HG03460 (cell line): ENCODE results near the gene FSTL4.
"Not testable (repeated sequence)": the region's sequence is repeated elsewhere in the genome, so short reads cannot be mapped to it uniquely, and the experiment has no call there.

Source experiments
- ATAC-seq: cut with Tn5 transposase; IDR thresholded peaks from one replicate; pipeline ENCODE4 v1.9.1; 2021; ENCODE audit not compliant: unreplicated experiment

FSTL4 gene

DNA sequence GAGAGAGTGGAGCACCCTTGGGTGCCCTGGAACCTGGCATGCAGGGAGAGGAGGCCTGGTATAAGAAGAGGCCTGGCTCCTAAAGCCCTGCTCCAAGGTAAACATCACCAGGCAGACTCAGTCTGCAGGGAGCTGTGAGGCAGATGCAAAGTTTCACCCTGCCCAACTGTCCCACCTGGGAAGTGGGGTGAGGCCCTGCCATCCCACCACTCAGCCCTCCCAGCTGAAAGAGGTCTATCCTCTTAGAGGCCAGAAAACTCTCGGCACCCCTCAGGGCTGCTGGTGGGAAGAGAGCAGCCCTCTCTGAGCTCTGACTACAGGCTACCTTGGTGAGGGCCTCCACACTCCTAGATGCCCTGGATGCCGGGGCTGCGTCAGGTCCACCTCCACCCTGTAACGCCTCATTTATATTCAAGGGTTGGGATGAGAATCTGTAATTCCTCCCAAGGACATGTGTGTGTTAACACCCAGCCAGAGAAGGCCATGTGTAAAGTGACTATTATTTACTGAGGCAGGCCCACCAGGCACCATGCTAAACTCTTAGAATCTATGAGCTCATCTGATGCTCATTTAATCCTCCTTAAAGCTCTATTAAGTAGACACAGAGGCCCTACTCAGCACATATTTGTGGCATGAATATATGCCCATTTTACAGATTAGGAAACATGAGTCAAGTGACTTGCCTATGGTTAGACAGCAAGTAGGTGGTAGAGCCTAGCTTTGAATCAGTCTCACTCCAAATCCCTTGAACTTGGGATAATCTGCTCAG is 205.9 kb downstream of the FSTL4 start:
- no peak for ATAC-seq

DNA sequence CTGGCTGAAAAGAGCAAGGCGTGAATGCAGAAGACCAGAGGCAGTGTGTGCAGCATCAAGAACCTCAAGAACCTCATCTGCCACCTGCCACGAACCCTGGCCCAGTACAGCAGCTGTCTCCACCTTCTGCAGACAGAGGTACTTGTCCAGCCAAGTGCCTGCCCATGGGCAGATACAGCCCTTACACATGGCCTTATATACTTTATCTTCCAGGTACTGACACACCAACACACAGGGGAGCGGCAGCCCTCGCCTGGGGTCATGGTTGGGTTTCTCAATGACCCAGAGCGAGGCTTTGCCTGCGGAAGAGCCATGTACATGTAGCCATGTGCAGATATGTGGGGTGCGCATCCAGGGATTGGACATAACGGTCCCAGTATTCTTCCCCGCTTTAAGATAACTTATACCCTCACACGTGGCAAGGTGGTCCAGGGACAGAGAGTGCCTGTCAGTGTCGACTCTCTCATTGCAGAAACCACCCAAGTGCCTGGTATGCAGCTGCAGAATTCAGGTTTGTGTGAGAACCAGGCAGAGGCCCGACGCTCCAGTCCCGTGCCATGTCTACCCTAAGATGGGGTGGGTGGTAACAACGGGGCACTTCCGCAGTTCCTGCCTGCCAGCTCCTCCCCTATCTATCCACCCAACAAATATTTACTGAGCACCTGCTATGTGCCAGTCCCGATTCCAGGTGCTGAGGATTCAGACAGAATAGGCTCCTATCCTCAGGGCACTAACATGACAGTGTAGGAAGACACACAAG is 206.9 kb downstream of the FSTL4 start:
- ATAC-seq: no peak

DNA sequence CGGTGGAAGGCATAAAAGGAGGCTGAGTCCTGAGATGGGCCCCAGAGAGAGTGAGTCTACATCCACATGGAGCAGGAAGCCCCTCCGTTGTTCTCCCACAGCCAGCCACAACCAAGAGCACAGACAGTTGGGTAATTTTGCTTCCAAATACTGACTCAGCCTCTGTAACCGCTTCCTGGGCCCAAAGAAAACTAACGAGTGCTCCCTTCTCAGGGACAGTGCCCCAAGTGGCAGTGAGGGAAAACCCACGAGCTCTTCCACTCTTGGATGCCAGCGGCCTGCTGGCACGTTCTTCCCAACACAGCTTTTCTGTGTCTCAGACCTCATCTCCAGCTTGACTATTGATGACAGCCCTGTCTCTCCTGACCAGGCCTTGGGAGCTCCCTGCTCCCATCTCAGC is 207.6 kb downstream of the FSTL4 start:
- ATAC-seq: no peak

DNA sequence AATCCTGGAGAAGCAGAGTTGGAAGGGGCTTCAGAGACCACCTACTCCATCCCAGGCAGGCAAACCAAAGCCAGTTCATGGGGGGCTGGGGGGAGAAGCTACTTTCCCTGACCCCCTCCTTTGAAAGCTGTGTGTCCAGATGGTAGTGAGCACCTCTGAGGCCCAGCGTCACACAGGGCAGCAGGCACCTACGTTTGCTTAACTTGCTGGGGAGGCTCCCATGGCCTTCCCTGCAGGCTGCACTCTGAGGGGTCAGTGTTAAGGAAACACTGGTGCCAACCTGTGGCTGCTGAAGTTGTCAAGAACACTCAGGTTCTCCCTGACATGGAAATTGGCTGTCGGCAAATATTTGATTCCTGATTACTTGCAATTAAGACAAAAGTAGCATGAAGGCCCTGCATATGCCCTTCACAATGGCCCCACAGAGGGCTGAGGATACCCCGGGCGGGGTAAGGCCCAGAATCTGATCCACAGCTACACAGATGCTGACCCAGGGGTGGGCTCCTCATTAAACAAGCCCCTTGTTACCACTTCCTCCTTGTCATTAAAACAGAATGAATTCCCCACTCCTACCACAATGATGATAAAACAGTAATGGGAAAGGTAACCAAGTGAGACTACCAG is 208.5 kb downstream of the FSTL4 start:
- ATAC-seq: no peak

DNA sequence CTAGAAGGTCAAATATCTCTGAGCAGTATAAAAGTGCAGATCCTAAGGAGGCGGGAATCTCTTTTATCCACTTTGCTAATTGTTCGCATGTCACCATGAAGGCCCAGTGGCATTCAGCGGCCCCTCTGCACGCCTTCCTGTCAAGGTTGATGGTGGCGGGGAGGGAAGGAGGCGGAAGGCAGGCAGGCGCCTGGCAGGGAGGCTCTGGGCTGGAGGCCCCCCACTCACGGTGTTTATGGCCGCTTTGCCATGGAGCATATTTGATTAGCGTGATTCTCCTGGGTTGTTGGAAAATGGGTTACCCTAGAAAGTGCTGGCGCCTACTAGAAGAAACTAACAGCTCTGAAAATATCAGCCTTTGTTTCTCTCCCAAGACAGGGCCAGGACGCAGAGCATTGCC is 209.6 kb downstream of the FSTL4 start:
- ATAC-seq: no peak

DNA sequence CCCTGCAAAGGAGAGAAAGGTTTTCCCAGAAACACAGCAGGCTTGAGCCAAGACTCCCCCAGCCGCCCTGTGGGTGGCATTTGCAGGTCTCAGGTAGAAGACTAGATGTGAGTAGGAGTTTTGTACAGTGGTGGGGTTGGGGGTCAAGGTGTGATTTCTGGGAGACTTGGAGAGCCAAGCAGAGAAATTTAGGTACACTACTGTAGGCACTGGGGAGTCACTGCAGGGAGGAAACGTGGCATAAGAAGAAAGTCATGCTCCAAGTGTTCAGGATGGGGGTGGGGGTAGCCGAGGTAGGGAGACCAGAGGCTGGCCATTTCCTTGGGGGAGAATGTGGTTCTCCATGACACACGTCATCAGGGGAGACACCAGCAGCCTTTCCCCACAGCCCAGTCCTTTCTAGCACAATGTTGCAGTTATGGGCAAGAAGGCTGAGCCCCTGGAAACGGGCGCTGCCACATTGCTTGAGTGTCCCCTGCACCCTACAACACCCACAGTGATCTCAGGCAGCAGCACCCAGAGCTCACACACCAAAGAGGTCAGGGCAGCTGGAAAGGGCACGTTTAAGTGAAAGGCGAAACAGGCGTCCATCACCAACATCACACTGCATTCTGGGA is 210.5 kb downstream of the FSTL4 start:
- ATAC-seq: no peak

DNA sequence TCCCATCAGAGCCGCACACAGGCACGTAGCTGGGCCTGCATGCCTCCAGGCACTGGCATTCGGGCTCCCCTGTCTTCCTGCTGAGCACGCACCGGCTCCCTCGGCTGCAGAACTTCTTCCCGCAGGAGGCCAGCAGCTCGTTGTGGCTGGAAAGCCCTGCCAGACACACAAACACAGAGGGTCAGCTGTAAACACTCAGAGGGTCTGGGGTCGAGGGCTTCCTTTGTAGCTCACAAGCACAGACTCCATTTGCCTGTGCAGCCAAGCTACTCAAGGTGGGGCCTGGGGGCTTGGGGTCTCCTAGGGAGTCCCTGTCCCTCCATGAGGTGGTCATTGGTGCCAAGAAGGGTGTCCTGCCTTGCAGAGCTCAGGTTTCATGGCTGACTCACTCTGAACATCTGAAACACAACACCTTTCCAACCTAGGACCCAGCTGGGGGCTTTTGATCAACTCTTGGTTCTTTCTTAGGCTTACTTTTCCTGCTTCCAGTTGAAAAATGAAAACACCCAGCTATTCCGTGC is 211.4 kb downstream of the FSTL4 start:
- ATAC-seq: no peak

DNA sequence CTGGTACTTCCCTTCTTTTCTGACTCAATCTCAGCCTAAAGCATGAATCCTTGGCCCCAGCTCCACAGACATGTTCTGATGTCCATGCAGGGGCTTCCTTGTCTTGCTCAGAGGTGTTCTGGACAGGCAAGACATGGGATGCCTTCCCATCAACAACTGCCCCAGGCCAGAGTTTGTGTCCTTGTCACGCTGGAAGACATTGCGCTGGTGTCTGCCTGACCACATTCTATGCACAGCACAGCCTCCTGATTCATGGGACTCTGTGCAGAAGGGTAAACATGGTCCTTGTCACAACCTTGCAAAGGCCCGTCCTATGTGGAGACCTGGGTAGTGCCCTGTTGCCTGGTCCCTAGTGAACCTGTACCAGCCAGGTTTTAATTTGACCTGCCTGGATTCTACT is 212.2 kb downstream of the FSTL4 start:
- no peak for ATAC-seq

DNA sequence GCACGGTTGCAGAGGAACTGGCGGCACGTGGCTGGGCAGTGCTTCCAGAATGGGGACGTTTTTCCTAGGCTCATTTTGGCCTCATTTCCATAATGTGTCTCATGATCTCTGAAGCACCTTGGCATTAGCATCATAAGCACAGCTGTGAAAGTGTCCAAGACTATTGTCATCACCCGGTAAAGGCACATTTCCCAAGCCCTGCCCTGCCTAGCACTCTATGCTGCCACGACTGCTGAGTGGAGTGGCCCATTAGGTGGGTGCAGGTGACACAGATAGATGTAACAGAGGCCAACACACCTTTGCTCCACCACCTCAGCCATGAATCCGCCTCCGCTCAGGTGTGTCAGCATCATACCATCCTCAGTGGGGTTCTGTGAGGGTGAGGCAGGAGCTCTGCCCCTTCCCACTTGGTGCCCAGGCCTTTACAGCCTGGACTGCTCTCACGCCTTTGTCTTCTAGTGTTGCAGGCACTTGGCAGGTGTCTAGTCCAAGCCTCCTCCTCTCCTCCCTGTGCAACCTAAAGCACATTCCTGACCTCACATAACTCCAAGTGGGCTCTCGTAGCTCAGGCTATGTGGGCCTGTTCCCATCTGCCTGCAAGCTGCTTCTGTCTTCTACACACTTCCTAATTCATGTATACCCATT is 213.0 kb downstream of the FSTL4 start:
- ATAC-seq: no peak

DNA sequence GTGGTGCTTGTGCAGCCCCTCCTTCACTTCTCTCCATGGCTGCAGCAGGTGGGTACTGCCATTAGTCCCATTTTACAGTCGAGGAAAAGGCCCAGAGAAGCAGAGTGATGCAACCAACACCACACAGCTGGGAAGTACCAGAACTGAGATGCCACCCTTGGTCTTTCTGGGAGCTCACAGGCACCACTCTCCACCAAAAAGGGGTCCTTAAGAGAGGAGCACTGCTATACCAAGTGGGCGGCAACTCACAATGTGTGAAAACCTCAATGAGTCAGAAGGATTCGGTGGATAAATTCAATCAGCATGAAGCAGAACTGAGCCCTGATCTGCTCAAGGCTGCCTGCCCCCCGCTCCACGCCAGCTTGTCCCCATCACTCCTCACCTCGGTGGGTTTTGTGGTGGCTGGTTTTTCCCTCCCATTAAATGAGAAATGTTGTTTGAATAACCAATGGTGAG is 213.7 kb downstream of the FSTL4 start:
- no peak for ATAC-seq

DNA sequence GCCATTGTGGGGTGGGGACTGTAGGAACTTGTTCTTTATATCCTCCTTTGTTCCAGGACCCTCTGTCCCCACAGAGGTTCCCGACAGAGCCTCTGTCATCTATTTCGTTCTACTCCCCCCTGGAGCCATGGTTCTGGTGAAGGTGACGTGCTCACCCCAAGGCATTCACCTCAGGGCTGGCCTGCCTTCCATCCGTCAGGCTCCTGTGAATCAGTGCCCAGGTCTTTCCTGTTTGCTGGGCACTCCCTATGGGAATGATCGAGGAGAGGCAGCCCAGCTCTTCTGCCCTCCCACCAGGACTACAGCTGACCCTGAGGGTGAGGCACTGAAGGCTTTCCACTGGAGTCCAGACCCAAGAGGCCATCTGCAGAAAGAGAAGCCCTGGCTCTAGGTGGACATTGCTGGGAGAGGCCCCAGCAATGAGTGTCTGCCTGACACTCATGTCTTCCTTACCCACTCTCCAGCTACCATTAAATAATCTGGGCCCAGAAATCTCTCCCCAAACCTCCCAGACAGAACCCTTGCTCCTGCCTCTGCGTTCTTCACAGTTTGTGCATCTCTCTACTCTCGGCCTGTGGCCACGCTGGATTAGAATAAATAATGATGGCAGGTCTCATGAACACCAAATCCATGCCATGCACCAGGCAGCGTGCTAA is 214.2 kb downstream of the FSTL4 start:
- ATAC-seq: no peak

DNA sequence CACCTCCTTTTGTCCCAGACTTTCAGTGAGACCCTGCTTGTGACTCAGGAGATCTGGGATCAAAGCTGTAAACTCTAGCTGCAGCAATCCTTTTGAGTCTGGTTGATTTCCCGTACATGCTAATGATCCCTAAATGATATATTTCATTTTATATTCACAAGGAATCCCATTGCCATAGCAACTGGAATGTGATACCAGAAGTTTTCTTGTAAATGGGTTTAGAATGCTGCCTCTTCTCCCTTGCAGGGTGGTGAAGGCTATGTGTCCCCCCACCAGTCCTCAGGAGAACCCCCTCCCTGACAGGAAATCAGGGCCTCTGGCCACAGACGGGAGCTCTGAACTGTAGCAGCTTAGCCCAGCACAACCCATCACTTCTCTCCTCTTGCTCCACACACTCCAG is 215.0 kb downstream of the FSTL4 start:
- no peak for ATAC-seq

DNA sequence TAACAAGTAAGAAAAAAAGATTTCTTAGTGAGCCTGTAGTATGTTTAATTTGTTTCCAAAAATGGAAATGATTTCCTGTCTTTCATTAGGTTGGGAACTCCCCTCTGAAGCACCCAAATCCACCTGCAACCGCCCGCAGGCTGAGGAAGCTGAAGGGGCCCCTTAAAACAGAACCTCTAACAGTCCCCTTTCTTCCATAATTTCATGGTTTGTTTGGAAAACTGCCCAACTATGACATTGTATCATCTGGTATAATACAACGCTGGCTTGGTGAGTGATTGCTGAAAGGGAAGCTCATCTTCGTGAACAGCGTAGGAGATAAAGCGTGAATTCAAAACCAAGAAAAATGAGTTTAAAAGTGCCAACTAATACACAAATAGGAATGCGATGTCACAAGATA is 215.5 kb downstream of the FSTL4 start:
- ATAC-seq: no peak

DNA sequence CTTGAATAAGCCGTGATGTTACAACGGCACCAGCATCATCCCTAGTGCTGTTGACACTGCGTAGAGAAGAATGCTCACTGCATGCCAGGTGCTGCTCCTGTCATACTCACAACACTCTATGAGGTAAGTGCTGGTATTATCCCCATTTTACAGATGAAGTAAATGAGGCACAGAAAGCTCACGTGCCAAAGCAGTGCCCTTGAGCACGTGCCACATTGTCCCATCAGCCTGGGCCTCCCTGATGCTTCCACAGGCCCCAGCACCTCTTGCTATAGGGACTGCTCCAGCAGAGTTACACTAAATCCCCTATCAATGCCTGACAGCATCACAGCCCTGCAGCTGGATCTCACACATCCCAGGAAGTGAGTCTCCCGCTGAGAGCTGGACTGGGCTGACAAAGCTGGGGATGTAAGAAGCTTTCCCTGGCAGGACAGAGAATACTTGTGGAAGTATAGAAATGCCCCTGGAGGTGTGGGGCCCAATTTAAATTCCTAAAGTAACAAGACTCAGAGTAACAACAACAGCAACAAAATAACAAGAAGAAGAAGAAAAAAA is 216.1 kb downstream of the FSTL4 start:
- ATAC-seq: no peak

DNA sequence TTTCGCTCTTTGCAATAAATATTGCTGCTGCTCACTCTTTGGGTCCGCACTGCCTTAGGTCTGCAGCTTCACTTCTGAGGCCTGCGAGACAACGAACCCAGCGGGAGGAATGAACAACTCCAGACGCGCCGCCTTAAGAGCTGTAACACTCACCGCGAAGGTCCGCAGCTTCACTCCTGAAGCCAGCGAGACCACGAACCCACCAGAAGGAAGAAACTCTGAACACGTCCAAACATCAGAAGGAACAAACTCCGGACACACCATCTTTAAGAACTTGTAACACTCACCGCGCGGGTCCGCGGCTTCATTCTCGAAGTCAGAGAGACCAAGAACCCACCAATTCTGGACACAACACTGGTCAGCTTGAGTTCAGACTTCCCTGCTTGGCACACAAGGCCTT is 217.1 kb downstream of the FSTL4 start:
- not testable (repeated sequence) for ATAC-seq

DNA sequence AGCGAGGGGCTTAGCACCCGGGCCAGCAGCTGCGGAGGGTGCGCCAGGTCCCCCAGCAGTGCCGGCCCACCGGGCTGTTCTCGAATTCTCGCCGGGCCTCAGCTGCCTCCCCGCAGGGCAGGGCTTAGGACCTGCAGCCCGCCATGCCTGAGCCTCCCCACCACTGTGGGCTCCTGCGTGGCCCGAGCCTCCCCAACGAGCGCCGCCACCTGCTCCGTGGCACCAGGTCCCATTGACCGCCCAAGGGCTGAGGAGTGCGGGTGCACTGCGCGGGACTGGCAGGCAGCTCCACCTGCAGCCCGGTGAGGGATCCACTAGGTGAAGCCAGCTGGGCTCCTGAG is 217.9 kb downstream of the FSTL4 start:
- ATAC-seq: not testable (repeated sequence)

DNA sequence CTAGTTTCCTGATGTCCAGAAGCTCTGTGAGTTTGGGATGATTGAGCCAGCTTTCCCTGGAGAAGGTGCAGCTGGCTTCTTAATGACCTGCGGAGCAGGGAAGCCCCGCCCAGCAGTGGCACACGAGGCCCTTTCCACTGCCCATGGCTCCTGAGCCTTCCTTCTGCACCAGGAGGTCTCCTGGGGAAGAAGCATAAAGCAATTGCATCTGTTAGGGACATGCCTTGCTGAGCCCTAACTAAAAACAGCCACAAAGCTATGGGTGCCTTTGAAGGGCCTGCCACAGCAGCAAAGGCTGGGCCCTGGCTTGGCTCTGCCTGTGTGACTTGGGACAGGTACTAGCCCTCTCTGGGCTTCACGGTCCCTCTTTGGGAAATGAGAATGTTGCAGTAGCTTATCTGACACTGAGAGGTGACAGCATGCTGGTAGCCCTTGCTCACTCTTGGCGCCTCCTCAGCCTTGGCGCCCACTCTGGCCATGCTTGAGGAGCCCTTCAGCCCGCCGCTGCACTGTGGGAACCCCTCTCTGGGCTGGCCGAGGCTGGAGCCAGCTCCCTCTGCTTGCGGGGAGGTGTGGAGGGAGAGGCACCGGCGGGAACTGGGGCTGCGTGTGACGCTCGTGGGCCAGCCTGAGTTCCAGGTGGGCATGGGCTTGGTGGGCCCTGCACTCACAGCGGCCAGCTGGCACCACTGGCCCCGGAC is 218.4 kb downstream of the FSTL4 start:
- ATAC-seq: no peak

DNA sequence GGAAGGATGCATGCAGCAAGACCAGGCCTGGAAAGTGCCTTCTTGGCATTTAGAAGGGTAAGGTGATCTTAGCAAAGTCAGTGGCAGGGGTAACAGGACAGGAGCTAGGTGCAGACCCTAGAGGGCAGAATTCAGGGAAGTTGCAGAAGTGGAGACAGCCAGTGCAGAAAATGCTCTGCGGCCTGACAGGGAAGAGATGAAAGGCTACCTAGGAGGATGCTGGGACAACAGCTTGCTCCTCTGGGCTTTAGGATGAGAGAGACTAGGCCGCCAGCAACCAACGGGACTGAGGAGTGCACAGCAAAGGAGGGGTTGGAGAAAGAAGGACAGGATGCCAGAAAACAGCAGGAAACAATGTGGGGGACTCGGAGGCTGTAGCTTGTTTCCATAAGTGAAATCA is 219.9 kb downstream of the FSTL4 start:
- ATAC-seq: no peak

DNA sequence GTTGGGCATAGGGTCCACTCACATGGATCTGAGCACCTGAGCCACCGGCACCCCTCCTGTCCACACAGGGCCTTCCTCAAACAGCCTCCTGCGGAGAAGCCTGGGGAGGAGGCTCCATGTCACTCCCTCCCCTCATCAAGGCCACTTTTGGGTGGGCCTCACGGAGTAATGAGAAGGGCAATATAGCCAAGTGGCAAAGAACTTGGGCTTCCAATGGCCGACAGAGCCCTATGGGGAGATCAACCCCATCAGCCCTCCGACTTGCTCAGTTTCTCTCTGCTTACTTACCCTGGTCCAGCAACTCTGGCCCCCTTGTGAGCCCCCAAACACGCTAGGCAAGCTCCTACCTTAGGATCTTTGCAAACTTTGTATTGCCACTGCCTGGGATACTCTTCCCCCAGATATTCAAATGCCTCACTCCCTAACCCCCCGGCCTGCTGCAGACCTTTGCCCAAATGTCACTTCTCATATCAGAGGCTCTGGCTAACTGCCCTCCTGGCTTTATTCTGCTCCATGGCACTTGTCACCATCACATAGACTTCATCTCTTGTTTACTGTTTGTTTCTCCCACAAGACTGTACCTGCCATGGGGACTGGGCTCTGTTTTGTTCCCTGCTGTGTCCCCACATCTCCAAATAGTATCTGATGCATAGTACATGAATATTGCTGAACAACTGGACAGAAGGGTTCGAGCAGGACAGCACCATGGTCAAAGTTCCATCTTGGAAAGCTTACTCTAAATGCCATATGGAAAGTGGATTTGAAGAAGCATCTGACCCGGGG is 220.8 kb downstream of the FSTL4 start:
- ATAC-seq: no peak
